ENCODE measurements around the gene OPTC.

OPTC gene

GRCh38 chr1:203504400-203505250 lies 10.7 kb downstream of the OPTC start:
- Histone ChIP-seq H3K4me2 (ENCODE audit: low read depth, low read length, poor library complexity, severe bottlenecking) (no peak overlapping the region), H3K9ac (ENCODE audit: low read length) (no peak overlapping the region), H3K27me3 (ENCODE audit: low read length) (no peaks in the 10 kb centered on the region), H3K4me3 (ENCODE audit: insufficient read depth, low read length, poor library complexity, severe bottlenecking) (no peak overlapping the region), H3K79me2 (ENCODE audit: insufficient read depth, low read length) (no peaks in the 10 kb centered on the region), H4K20me1 (ENCODE audit: low read depth, low read length) (no peaks in the 10 kb centered on the region), H3K9me2 (replicated peaks; ENCODE audit: insufficient read depth, low read length) (no peaks in the 10 kb centered on the region), H3K27ac (ENCODE audit: low read depth, low read length) (no peak overlapping the region), H3K9me3 (ENCODE audit: insufficient read depth, low read length) (no peaks in the 10 kb centered on the region), H2AFZ (ENCODE audit: low read depth, low read length, severe bottlenecking) (no peak overlapping the region), H3K36me3 (ENCODE audit: low read length) (no peaks in the 10 kb centered on the region), H3F3A (ENCODE audit: insufficient read depth) (no peaks in the 10 kb centered on the region)
- TF ChIP-seq EZH2phosphoT487 (conservative IDR thresholded peaks at IDR 0.05; ENCODE audit: low read length) (no peak), CTCF (IDR thresholded peaks at IDR 0.05; ENCODE audit: insufficient read depth, low read length, poor library complexity, severe bottlenecking) (peak; percentile 87)

- H3K9me2 ChIP-seq (replicated peaks; ENCODE audit: insufficient read depth, low read length), result no peaks in the 10 kb centered on the region
- no peak overlapping the region for H3K4me2 ChIP-seq (ENCODE audit: low read depth, low read length, poor library complexity, severe bottlenecking)
- no peaks in the 10 kb centered on the region for H4K20me1 ChIP-seq (ENCODE audit: low read depth, low read length)
- H3K9ac ChIP-seq (ENCODE audit: low read length), result no peak overlapping the region
- no peak overlapping the region for H2AFZ ChIP-seq (ENCODE audit: low read depth, low read length, severe bottlenecking)
- TF ChIP-seq EZH2phosphoT487 (conservative IDR thresholded peaks at IDR 0.05; ENCODE audit: low read length) (no peak), CTCF (IDR thresholded peaks at IDR 0.05; ENCODE audit: insufficient read depth, low read length, poor library complexity, severe bottlenecking) (no peak)
- H3K79me2 ChIP-seq (ENCODE audit: insufficient read depth, low read length), result no peaks in the 10 kb centered on the region
- H3K27me3 ChIP-seq (ENCODE audit: low read length), result no peaks in the 10 kb centered on the region
- H3K36me3 ChIP-seq (ENCODE audit: low read length), result no peaks in the 10 kb centered on the region
- H3F3A ChIP-seq (ENCODE audit: insufficient read depth), result no peaks in the 10 kb centered on the region
- H3K27ac ChIP-seq (ENCODE audit: low read depth, low read length), result no peak overlapping the region
- no peak overlapping the region for H3K4me3 ChIP-seq (ENCODE audit: insufficient read depth, low read length, poor library complexity, severe bottlenecking)
- H3K9me3 ChIP-seq (ENCODE audit: insufficient read depth, low read length), result no peaks in the 10 kb centered on the region
Measured at GRCh38 chr1:203505526-203506204, 11.7 kb downstream of the OPTC start.

- Histone ChIP-seq H3K9me2 (replicated peaks; ENCODE audit: insufficient read depth, low read length) (no peaks in the 10 kb centered on the region), H3K4me2 (ENCODE audit: low read depth, low read length, poor library complexity, severe bottlenecking) (no peak overlapping the region), H3K4me3 (ENCODE audit: insufficient read depth, low read length, poor library complexity, severe bottlenecking) (no peak overlapping the region), H3K27ac (ENCODE audit: low read depth, low read length) (no peak overlapping the region), H3K79me2 (ENCODE audit: insufficient read depth, low read length) (no peaks in the 10 kb centered on the region), H3K9me3 (ENCODE audit: insufficient read depth, low read length) (no peaks in the 10 kb centered on the region), H3K9ac (ENCODE audit: low read length) (no peak overlapping the region), H2AFZ (ENCODE audit: low read depth, low read length, severe bottlenecking) (no peak overlapping the region), H3K27me3 (ENCODE audit: low read length) (no peaks in the 10 kb centered on the region), H4K20me1 (ENCODE audit: low read depth, low read length) (no peaks in the 10 kb centered on the region), H3F3A (ENCODE audit: insufficient read depth) (no peaks in the 10 kb centered on the region), H3K36me3 (ENCODE audit: low read length) (no peaks in the 10 kb centered on the region)
- TF ChIP-seq CTCF (IDR thresholded peaks at IDR 0.05; ENCODE audit: insufficient read depth, low read length, poor library complexity, severe bottlenecking), result no peak
- TF ChIP-seq EZH2phosphoT487 (conservative IDR thresholded peaks at IDR 0.05; ENCODE audit: low read length), result no peak
Measured at GRCh38 chr1:203506858-203507626, 13.1 kb downstream of the OPTC start.

Measured in SU-DHL-6 (cell line).